ENCODE results near the gene PLOD2.

- TF ChIP-seq, protein P1, sequence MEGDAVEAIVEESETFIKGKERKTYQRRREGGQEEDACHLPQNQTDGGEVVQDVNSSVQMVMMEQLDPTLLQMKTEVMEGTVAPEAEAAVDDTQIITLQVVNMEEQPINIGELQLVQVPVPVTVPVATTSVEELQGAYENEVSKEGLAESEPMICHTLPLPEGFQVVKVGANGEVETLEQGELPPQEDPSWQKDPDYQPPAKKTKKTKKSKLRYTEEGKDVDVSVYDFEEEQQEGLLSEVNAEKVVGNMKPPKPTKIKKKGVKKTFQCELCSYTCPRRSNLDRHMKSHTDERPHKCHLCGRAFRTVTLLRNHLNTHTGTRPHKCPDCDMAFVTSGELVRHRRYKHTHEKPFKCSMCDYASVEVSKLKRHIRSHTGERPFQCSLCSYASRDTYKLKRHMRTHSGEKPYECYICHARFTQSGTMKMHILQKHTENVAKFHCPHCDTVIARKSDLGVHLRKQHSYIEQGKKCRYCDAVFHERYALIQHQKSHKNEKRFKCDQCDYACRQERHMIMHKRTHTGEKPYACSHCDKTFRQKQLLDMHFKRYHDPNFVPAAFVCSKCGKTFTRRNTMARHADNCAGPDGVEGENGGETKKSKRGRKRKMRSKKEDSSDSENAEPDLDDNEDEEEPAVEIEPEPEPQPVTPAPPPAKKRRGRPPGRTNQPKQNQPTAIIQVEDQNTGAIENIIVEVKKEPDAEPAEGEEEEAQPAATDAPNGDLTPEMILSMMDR (conservative IDR thresholded peaks at IDR 0.05; ENCODE audit: low read length) = no peak
- TF ChIP-seq EZH2phosphoT487 (IDR thresholded peaks at IDR 0.05; ENCODE audit: borderline replicate concordance, low read depth, low read length) = no peak
These were observed 8.2 kb downstream of the PLOD2 start for GRCh38 chr3:146152834-146153233.

Measured in OCI-LY7 (cell line).